HCT116 (cell line): Measurements from ENCODE around the gene LDB2.

Experiments
- EZH2 ChIP-seq: fragments of 200-600 bp; sonication (generic); IDR thresholded peaks from 2 replicates; pipeline ENCODE4 v1.6.1; 2017; ENCODE audit warnings: antibody characterized with exemption, mixed run types
- EZH2phosphoT487 ChIP-seq: fragments of 200-600 bp; IDR thresholded peaks from 2 replicates; pipeline ENCODE4 v1.6.1; 2018; ENCODE audit warnings: antibody characterized with exemption, borderline replicate concordance
- MAX ChIP-seq: IDR thresholded peaks from 2 replicates; pipeline ENCODE4 v1.6.1; 2012
- POLR2A ChIP-seq: IDR thresholded peaks from 2 replicates; pipeline ENCODE4 v1.7.0; 2011; ENCODE audit warnings: borderline replicate concordance; ENCODE audit not compliant: insufficient read depth, insufficient read length; ENCODE audit errors: extremely low read depth
- POLR2AphosphoS5 ChIP-seq: IDR thresholded peaks from 2 replicates; pipeline ENCODE4 v1.6.1; 2011; ENCODE audit warnings: mild to moderate bottlenecking, low read depth, low read length, moderate library complexity
- SP1 ChIP-seq: IDR thresholded peaks from 2 replicates; pipeline ENCODE4 v1.6.1; 2012; ENCODE audit warnings: low read depth
- TCF7L2 ChIP-seq: IDR thresholded peaks from 2 replicates; pipeline ENCODE4 v1.7.0; 2011; ENCODE audit warnings: borderline replicate concordance, inconsistent platforms; ENCODE audit not compliant: insufficient read depth, insufficient read length; ENCODE audit errors: extremely low read depth
- ZFX ChIP-seq: fragments of 450-650 bp; IDR thresholded peaks from 2 replicates; pipeline ENCODE4 v1.6.1; 2017
- ZNF274 ChIP-seq: fragments of 200-500 bp; sonication (Bioruptor generic); IDR thresholded peaks from 2 replicates; pipeline ENCODE4 v1.6.1; 2014; ENCODE audit warnings: mild to moderate bottlenecking, low read depth, low read length, inconsistent platforms
- TF ChIP-seq, protein P1 (sequence below), 3 experiments: fragments of 200-600 bp in 1 of 3; sonication (generic) in 1 of 3; IDR thresholded peaks in 2 of 3; conservative IDR thresholded peaks in 1 of 3; 2 replicates each; pipeline ENCODE4 v1.5.1; 2012 to 2017; ENCODE audit warnings: low read depth in 2 of 3, low read length in 2 of 3, antibody characterized with exemption in 1 of 3, borderline replicate concordance in 1 of 3, control low read depth in 1 of 3, mild to moderate bottlenecking in 1 of 3, mixed read lengths in 1 of 3, mixed run types in 1 of 3, moderate library complexity in 1 of 3; ENCODE audit not compliant: insufficient read depth in 1 of 3

GRCh38 chr4:16939178-16939577 is 40.7 kb upstream of the LDB2 start:
- TF ChIP-seq, protein P1, sequence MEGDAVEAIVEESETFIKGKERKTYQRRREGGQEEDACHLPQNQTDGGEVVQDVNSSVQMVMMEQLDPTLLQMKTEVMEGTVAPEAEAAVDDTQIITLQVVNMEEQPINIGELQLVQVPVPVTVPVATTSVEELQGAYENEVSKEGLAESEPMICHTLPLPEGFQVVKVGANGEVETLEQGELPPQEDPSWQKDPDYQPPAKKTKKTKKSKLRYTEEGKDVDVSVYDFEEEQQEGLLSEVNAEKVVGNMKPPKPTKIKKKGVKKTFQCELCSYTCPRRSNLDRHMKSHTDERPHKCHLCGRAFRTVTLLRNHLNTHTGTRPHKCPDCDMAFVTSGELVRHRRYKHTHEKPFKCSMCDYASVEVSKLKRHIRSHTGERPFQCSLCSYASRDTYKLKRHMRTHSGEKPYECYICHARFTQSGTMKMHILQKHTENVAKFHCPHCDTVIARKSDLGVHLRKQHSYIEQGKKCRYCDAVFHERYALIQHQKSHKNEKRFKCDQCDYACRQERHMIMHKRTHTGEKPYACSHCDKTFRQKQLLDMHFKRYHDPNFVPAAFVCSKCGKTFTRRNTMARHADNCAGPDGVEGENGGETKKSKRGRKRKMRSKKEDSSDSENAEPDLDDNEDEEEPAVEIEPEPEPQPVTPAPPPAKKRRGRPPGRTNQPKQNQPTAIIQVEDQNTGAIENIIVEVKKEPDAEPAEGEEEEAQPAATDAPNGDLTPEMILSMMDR (IDR thresholded peaks at IDR 0.05 in 2 of 3, conservative IDR thresholded peaks at IDR 0.05 in 1 of 3; ENCODE audit: borderline replicate concordance in 1 of 3, insufficient read depth in 1 of 3, low read depth in 2 of 3, low read length in 2 of 3) = no peak
- no peak for TF ChIP-seq POLR2AphosphoS5
- no peak for TF ChIP-seq POLR2A
- TF ChIP-seq TCF7L2 = no peak
- no peak for TF ChIP-seq MAX
- TF ChIP-seq EZH2 = no peak
- TF ChIP-seq EZH2phosphoT487 = no peak
- no peak for TF ChIP-seq ZNF274
- TF ChIP-seq ZFX = no peak
- TF ChIP-seq SP1 = no peak
